Tongue (tissue), 2 donors: ENCODE measurements around the gene IMP4. TPM values are rescaled to one million over a fixed set of nuclear protein-coding genes. Genes with fewer than 3 reads are reported as not detected.

Source experiments
- small RNA-seq: library from RNA; depleted of rRNA; stranded (forward); fragments of <200 nt; gene quantifications from one replicate; pipeline ENCODE3, GENCODE V24; 2014; ENCODE audit warnings: low replicate concordance
- total RNA-seq: library from RNA; depleted of rRNA; stranded (reverse); fragments of >200 nt; gene quantifications from one replicate; pipeline ENCODE4 v1.2.3, GENCODE V29; 2014

Gene IMP4
- total RNA-seq, 1 donor from 2014 or later, result 52.1 TPM

Small RNA genes lying within 50 kb of the gene (small RNA-seq; reads per million reads assigned to genes)
- not detected for gene AC132479.1

Other genes with a start within 250 kb of the IMP4 start
- gene POTEF, start 213.7 kb upstream of the IMP4 start, total RNA-seq, result not detected
- 1.0 TPM for gene CCDC74B, start 197.8 kb upstream of the IMP4 start, total RNA-seq
- 22.5 TPM for gene SMPD4, start 161.3 kb upstream of the IMP4 start, total RNA-seq
- 106 TPM for gene MZT2B, start 160.6 kb upstream of the IMP4 start, total RNA-seq
- gene TUBA3E, start 144.5 kb upstream of the IMP4 start, total RNA-seq, result not detected
- 21.1 TPM for gene PTPN18, start 13.2 kb downstream of the IMP4 start, total RNA-seq
- gene POTEI, start 166.4 kb downstream of the IMP4 start, total RNA-seq, result 0.21 TPM
- not detected for gene CFC1B, start 178.3 kb downstream of the IMP4 start, total RNA-seq